Heart left ventricle (tissue), 16 donors: ENCODE measurements around the gene VPS26C. TPM values are rescaled to one million over a fixed set of nuclear protein-coding genes. Genes with fewer than 3 reads are reported as not detected.
A peak's percentile ranks its signal among the peaks of the same experiment; 100 is the strongest.
"Not testable (repeated sequence)": the region's sequence is repeated elsewhere in the genome, so short reads cannot be mapped to it uniquely, and the experiment has no call there.

Experiments used
- ATAC-seq, 4 donors: fragments of 200-7000 bp; cut with Tn5 transposase; one replicate each; pipeline ENCODE4 v1.9.1; 2020 to 2022; ENCODE audit warnings: moderate library complexity in 4 of 4, mild to moderate bottlenecking in 3 of 4, moderate number of reproducible peaks in 1 of 4
- DNase-seq, 5 donors: peaks; one replicate each; pipeline ENCODE4 v3.0.0-alpha.2; 2020
- H3K27ac ChIP-seq, 12 donors: fragments of 200-600 bp; sonication (generic) in 4 of 12; one replicate each; pipeline versions ENCODE4 v1.5.0 to v1.8.0; 2016 to 2022; ENCODE audit warnings: mild to moderate bottlenecking in 2 of 12
- H3K27me3 ChIP-seq, 9 donors: fragments of 200-600 bp; sonication (generic) in 2 of 9; one replicate each; pipeline versions ENCODE4 v1.5.1 to v1.8.0; 2016 to 2022; ENCODE audit warnings: mild to moderate bottlenecking in 3 of 9
- H3K36me3 ChIP-seq, 9 donors: fragments of 200-600 bp; sonication (generic) in 2 of 9; one replicate each; pipeline versions ENCODE4 v1.5.0 to v1.8.0; 2018 to 2022; ENCODE audit warnings: mild to moderate bottlenecking in 2 of 9
- H3K4me1 ChIP-seq, 12 donors: fragments of 200-600 bp; sonication (generic) in 4 of 12; one replicate each; pipeline versions ENCODE4 v1.5.0 to v1.8.0; 2016 to 2022; ENCODE audit warnings: mild to moderate bottlenecking in 3 of 12
- H3K4me3 ChIP-seq, 12 donors: fragments of 200-600 bp; sonication (generic) in 4 of 12; one replicate each; pipeline versions ENCODE4 v1.5.0 to v1.8.0; 2017 to 2022; ENCODE audit warnings: mild to moderate bottlenecking in 9 of 12, moderate library complexity in 4 of 12
- H3K9me3 ChIP-seq, 12 donors: fragments of 200-600 bp; sonication (generic) in 4 of 12; one replicate each; pipeline versions ENCODE4 v1.5.0 to v1.8.0; 2016 to 2022; ENCODE audit warnings: mild to moderate bottlenecking in 1 of 12
- POLR2A ChIP-seq, 2 donors: fragments of 450-650 bp; IDR thresholded peaks; one replicate each; pipeline ENCODE4 v1.6.1; 2017; ENCODE audit warnings: antibody characterized with exemption in 2 of 2, mild to moderate bottlenecking in 2 of 2, moderate library complexity in 2 of 2
- WGBS, 4 donors: extraction: QIAGEN DNeasy Blood & Tissue Kit in 2 of 4; methylation state at CpG; one replicate each; pipeline versions ENCODE4 v1.1.5 to v1.1.7; 2013 to 2018; 5-methylcytosine and 5-hydroxymethylcytosine counted together
- intact Hi-C, 10 donors: fragments of 100-400 bp; cut with DNase I; formaldehyde crosslinking; loops; one replicate each; pipeline versions ENCODE4 v1.11.1 to v1.14.2; 2022
- polyA plus RNA-seq, 2 donors: library from polyadenylated mRNA; stranded (reverse); fragments of 200-250 nt; gene quantifications; one replicate each; pipeline ENCODE4 v1.2.3, GENCODE V29; 2013
- total RNA-seq, 9 donors: library from RNA; depleted of rRNA in 2 of 9; stranded (reverse); fragments of >200 nt in 2 of 9; fragmentation: NEBNext Ultra II Directional in 3 of 9; extraction: Animal tissue kit (Norgen Biotek cat#: 25700) in 3 of 9; gene quantifications; one replicate each; pipeline versions ENCODE4 v1.1.0 to v1.2.4, GENCODE V29; 2016 to 2023
- TF ChIP-seq, protein P1 (sequence below), 12 donors: fragments of 200-600 bp; sonication (generic) in 4 of 12; IDR thresholded peaks; one replicate each; pipeline versions ENCODE4 v1.5.0 to v1.8.0; 2018 to 2022; ENCODE audit warnings: antibody characterized with exemption in 12 of 12, mild to moderate bottlenecking in 5 of 12
- donor health status: ischemic (EF 13 %, LVEDD 7.1; RV severe dilation, severe dysfunction).
- donor health status: healthy with polysubstance abuse.
- donor health status: DM: no; HTN: yes; CAD: no.
- donor health status: DM: no; HTN: no; CAD: no.
- donor health status: ischemic (EF 25% LVEDD 6.9; RV normal size, moderate dysfunction).
- donor health status: ischemic (EF 25% LVEDD 5.7; RV mildly dilated, moderate dysfunction).
- donor health status: healthy.
- donor health status: DM: yes; HTN: yes; CAD: no.
- donor health status: ischemic (EF 35%, LVEDD 5.7; RV mildly dilated, moderate dysfunction).
- donor health status: nonischemic (EF 11% LVEDD 7.7; RV severe dilation, severe dysfunction).
- donor health status: DM: yes; HTN: yes; CAD: no.
- donor health status: PGD.
- donor health status: ischemic (EF 29% LVEDD 5.4; RV normal size, mild dysfunction).
- donor health status: nonischemic (EF 23%, LVEDD 6.1; RV moderate dilation, normal function).

VPS26C gene
- total and polyA plus RNA-seq, 11 donors: 18.1 to 88.6 (median 53.5) TPM

DNA sequence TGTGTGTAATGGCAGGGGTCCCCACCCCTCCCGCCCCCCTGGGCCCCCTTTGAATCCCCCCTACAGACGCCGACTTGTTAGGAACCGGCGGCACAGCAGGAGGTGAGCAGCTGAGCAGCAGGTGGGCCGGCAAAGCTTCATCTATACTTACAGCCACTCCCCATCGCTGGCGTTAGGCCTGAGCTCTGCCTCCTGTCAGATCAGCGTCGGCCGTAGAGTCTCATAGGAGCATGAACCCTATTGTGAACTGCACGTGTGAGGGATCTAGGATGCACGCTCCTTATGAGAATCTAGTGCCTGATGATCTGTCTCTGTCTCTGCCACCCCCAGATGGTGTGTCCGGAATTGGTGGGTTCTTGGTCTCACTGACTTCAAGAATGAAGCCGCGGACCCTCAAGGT lies 14.9 kb upstream of the VPS26C start:
- H3K27me3 ChIP-seq: no peaks in the 10 kb centered on the region
- peak overlapping the region in 2 of 12 donors; percentile 15 to 18 for H3K4me3 ChIP-seq
- TF ChIP-seq POLR2A (IDR thresholded peaks at IDR 0.05): no peak
- TF ChIP-seq, protein P1, sequence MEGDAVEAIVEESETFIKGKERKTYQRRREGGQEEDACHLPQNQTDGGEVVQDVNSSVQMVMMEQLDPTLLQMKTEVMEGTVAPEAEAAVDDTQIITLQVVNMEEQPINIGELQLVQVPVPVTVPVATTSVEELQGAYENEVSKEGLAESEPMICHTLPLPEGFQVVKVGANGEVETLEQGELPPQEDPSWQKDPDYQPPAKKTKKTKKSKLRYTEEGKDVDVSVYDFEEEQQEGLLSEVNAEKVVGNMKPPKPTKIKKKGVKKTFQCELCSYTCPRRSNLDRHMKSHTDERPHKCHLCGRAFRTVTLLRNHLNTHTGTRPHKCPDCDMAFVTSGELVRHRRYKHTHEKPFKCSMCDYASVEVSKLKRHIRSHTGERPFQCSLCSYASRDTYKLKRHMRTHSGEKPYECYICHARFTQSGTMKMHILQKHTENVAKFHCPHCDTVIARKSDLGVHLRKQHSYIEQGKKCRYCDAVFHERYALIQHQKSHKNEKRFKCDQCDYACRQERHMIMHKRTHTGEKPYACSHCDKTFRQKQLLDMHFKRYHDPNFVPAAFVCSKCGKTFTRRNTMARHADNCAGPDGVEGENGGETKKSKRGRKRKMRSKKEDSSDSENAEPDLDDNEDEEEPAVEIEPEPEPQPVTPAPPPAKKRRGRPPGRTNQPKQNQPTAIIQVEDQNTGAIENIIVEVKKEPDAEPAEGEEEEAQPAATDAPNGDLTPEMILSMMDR (IDR thresholded peaks at IDR 0.05): no peak
- H3K9me3 ChIP-seq: no peaks in the 10 kb centered on the region
- H3K36me3 ChIP-seq: no peaks in the 10 kb centered on the region
- ATAC-seq (peak in 1 of 4 donors; percentile 39), DNase-seq (no peak)
- WGBS, 4 donors: 31 to 62% (median 46%) methylated on average over 13 to 16 of the region's 16 CpGs
- no peaks in the 10 kb centered on the region for H3K4me1 ChIP-seq
- H3K27ac ChIP-seq: no peak overlapping the region
- intact Hi-C loops: no loop called here

DNA sequence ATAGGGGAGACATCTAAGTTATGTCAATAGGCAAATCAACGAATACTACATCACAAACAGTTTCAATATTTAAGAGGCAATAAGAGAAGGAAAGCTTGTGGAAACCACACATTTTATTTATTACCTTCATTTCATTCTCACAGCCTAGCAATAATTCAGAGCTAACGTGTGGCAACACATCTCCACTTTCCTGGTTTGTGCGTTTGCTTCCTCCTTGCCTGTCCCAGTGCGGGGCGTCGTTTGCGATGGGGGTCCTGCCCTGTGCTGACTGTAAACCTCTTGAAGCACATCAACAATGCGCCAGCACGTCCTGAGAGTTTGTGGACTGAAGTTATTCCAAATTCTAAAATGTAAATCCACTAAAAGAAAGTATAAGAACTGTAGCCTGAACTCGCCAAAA lies 14.4 kb upstream of the VPS26C start:
- no peaks in the 10 kb centered on the region for H3K36me3 ChIP-seq
- ATAC-seq: no peak
- H3K4me3 ChIP-seq: no peak overlapping the region
- no peaks in the 10 kb centered on the region for H3K27me3 ChIP-seq
- no peak overlapping the region for H3K27ac ChIP-seq
- TF ChIP-seq, protein P1 (IDR thresholded peaks at IDR 0.05): no peak
- no peak for TF ChIP-seq POLR2A (IDR thresholded peaks at IDR 0.05)
- intact Hi-C loops: no loop called here
- H3K9me3 ChIP-seq: no peaks in the 10 kb centered on the region
- no peak for DNase-seq
- 60 to 80% (median 66%) methylated on average over 10 of the region's 10 CpGs for WGBS, 4 donors
- H3K4me1 ChIP-seq: no peaks in the 10 kb centered on the region

DNA sequence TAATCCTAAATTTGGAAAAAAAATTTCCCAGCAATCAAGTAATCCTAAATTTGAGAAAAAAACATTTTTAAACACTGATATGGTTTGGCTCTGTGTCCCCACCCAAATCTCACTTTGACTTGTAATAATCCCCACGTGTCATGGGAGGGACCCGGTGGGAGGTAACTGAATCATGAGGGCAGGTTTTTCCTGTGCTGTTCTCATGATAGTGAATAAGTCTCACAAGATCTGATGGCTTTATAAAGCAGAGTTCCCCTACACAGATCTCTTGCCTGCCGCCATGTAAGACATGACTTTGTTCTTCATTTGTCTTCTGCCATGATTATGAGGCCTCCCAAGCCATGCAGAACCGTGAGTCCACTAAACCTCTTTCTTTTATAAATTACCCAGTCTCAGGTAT lies 12.1 kb upstream of the VPS26C start:
- DNase-seq, H3K9me3 ChIP-seq, intact Hi-C loops, H3K27ac ChIP-seq, H3K36me3 ChIP-seq, H3K4me1 ChIP-seq, ATAC-seq, H3K4me3 ChIP-seq, H3K27me3 ChIP-seq: not testable (repeated sequence)
- 89 to 94% (median 90%) methylated on average over 4 of the region's 4 CpGs for WGBS, 4 donors

DNA sequence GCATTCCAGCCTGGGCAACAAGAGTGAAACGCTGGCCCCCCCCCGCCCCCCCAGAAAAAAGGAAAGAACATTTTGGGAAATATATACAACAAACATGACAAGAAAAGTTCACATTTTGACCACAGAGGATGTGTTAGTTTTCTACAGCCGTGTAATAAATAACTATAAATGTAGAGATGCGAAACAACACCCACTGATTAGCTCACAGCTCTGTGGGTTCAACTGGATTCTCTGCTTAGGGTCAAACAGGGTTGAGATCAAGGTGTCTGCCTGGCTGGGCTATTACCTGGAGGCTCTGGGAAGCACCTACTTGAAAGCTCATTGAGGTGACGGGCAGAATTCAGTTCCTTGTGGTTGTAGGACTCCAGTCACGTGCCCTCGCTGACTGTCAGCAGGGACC lies 11.1 kb upstream of the VPS26C start:
- Histone ChIP-seq H3K27ac (no peak overlapping the region), H3K27me3 (no peaks in the 10 kb centered on the region), H3K36me3 (no peaks in the 10 kb centered on the region), H3K4me1 (no peaks in the 10 kb centered on the region), H3K4me3 (no peak overlapping the region), H3K9me3 (no peaks in the 10 kb centered on the region)
- TF ChIP-seq, protein P1 (IDR thresholded peaks at IDR 0.05): no peak
- no peak for TF ChIP-seq POLR2A (IDR thresholded peaks at IDR 0.05)
- DNase-seq: no peak
- WGBS, 4 donors: 82 to 91% (median 89%) methylated on average over 7 of the region's 7 CpGs
- no peak for ATAC-seq
- intact Hi-C loops: no loop called here

DNA sequence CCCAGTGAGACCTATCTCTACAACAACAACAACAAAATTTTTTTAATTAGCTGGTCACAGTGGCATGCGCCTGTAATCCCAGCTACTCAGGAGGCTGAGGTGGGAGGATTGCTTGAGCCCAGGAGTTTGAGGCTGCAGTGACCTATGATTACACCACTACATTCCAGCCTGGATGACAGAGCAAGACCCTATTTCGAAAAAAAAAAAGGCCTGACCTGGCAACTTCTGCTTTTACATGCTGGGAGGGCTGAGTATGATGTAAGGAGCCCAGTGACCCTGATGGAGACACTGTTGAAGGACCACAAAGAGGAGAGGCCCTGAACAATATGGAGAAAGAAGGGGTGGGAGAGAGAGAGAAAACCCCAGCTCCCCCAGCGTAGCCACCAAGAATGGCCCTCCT lies 9.2 kb upstream of the VPS26C start:
- no peaks in the 10 kb centered on the region for H3K4me1 ChIP-seq
- no peak for TF ChIP-seq POLR2A (IDR thresholded peaks at IDR 0.05)
- TF ChIP-seq, protein P1 (IDR thresholded peaks at IDR 0.05): no peak
- no peaks in the 10 kb centered on the region for H3K36me3 ChIP-seq
- H3K9me3 ChIP-seq: no peaks in the 10 kb centered on the region
- no peak overlapping the region for H3K4me3 ChIP-seq
- DNase-seq: no peak
- no peaks in the 10 kb centered on the region for H3K27me3 ChIP-seq
- WGBS, 4 donors: 86 to 94% (median 92%) methylated on average over 3 of the region's 3 CpGs
- no peak overlapping the region for H3K27ac ChIP-seq
- intact Hi-C loops: no loop called here
- ATAC-seq: no peak
